HepG2 (cell line): ENCODE data around the gene COBLL1.
A peak's percentile ranks its signal among the peaks of the same experiment; 100 is the strongest.

Experiments used
- CEBPB ChIP-seq: IDR thresholded peaks from 2 replicates; pipeline ENCODE4 v1.6.1; 2011; ENCODE audit warnings: low read depth, low read length, improper control_type of control experiment, borderline replicate concordance
- EZH2 ChIP-seq: conservative IDR thresholded peaks from 2 replicates; pipeline ENCODE4 v1.6.1; 2012; ENCODE audit warnings: mild to moderate bottlenecking, low read depth, low read length, moderate library complexity
- FOXP4 ChIP-seq: sonication (generic); formaldehyde crosslinking; IDR thresholded peaks from 2 replicates; pipeline ENCODE4 v1.4.0; 2020; ENCODE audit warnings: missing genetic modification reagents
- HNF4A ChIP-seq: sonication (generic); formaldehyde crosslinking; IDR thresholded peaks from 2 replicates; pipeline ENCODE4 v1.4.0; 2020; ENCODE audit warnings: missing genetic modification reagents
- KIAA2018 ChIP-seq: sonication (generic); formaldehyde crosslinking; IDR thresholded peaks from 2 replicates; pipeline ENCODE4 v1.5.0; 2020; ENCODE audit warnings: mild to moderate bottlenecking, missing genetic modification reagents, borderline replicate concordance
- MAFF ChIP-seq: IDR thresholded peaks from 2 replicates; pipeline ENCODE4 v1.6.1; 2011; ENCODE audit warnings: low read depth, low read length, improper control_type of control experiment
- POLR2A ChIP-seq, 2 experiments: IDR thresholded peaks; 2 replicates each; pipeline ENCODE4 v1.6.1; 2011; ENCODE audit warnings: low read depth in 2 of 2, low read length in 2 of 2, mild to moderate bottlenecking in 1 of 2, moderate library complexity in 1 of 2; ENCODE audit not compliant: insufficient read depth in 1 of 2
- SMARCC2 ChIP-seq: fragments of 450-650 bp; IDR thresholded peaks from 2 replicates; pipeline ENCODE4 v1.6.1; 2017; ENCODE audit warnings: antibody characterized with exemption, mild to moderate bottlenecking
- TBP ChIP-seq: sonication (generic); formaldehyde crosslinking; IDR thresholded peaks from 2 replicates; pipeline ENCODE4 v1.5.0; 2020; ENCODE audit warnings: missing genetic modification reagents
- ZNF235 ChIP-seq: sonication (generic); formaldehyde crosslinking; IDR thresholded peaks from 2 replicates; pipeline ENCODE4 v1.8.1; 2023; ENCODE audit warnings: mild to moderate bottlenecking, missing genetic modification reagents, borderline replicate concordance
- ZNF263 ChIP-seq: sonication (generic); formaldehyde crosslinking; IDR thresholded peaks from 2 replicates; pipeline ENCODE4 v1.4.0; 2020; ENCODE audit warnings: missing genetic modification reagents
- ZNF276 ChIP-seq: sonication (generic); formaldehyde crosslinking; IDR thresholded peaks from 2 replicates; pipeline ENCODE4 v1.4.0; 2020; ENCODE audit warnings: mild to moderate bottlenecking, low read depth, missing genetic modification reagents
- ZNF816 ChIP-seq: sonication (generic); formaldehyde crosslinking; IDR thresholded peaks from 2 replicates; pipeline ENCODE4 v1.8.0; 2022; ENCODE audit warnings: missing genetic modification reagents, mild to moderate bottlenecking, borderline replicate concordance

GRCh38 chr2:164840930-164841718 lies 499 bp downstream of the COBLL1 start:
- peak; percentile 52; the same call in 1 of the 2 replicates for TF ChIP-seq FOXP4 (CRISPR knock-in tag)
- no peak for TF ChIP-seq ZNF235
- no peak for TF ChIP-seq EZH2
- no peak for TF ChIP-seq KIAA2018
- peak; percentile 58 to 90 for TF ChIP-seq POLR2A (IDR thresholded peaks at IDR 0.05; ENCODE audit: insufficient read depth in 1 of 2, low read depth in 2 of 2, low read length in 2 of 2)
- no peak for TF ChIP-seq CEBPB
- no peak; the same call in 1 of the 2 replicates for TF ChIP-seq HNF4A (CRISPR knock-in tag)
- TF ChIP-seq TBP (CRISPR knock-in tag): no peak
- TF ChIP-seq ZNF276 (CRISPR knock-in tag): no peak
- TF ChIP-seq ZNF263 (CRISPR knock-in tag): no peak; the same call in 1 of the 2 replicates
- no peak; the same call in 1 of the 2 replicates for TF ChIP-seq ZNF816 (CRISPR knock-in tag)
- TF ChIP-seq MAFF: no peak
- no peak for TF ChIP-seq SMARCC2
